Occipital lobe (tissue), 2 donors: ENCODE results near the gene ABCA4. TPM values are rescaled to one million over a fixed set of nuclear protein-coding genes. Genes with fewer than 3 reads are reported as not detected.

ENCODE experiments used
- DNase-seq: peaks from one replicate; lab custom pipeline; 2025; lab: John Stamatoyannopoulos, UW
- total RNA-seq: library from RNA; depleted of rRNA; stranded (reverse); fragments of >200 nt; gene quantifications from one replicate; pipeline ENCODE4 v1.2.3, GENCODE V29; 2014

ABCA4 gene
- total RNA-seq, 1 donor from 2014 or later: 0.94 TPM

GRCh38 chr1:94122201-94122970 is 1.4 kb upstream of the ABCA4 start:
- DNase-seq: no peak

- DNase-seq: no peak
Measured at GRCh38 chr1:94121411-94121821, 468 bp upstream of the ABCA4 start.

- no peak for DNase-seq
Measured at GRCh38 chr1:94120570-94120901, 412 bp downstream of the ABCA4 start.

GRCh38 chr1:94119796-94120569 is 965 bp downstream of the ABCA4 start:
- DNase-seq: no peak

GRCh38 chr1:94119306-94119705 is 1.6 kb downstream of the ABCA4 start:
- no peak for DNase-seq

- no peak for DNase-seq
Measured at GRCh38 chr1:94118471-94118870, 2.5 kb downstream of the ABCA4 start.

GRCh38 chr1:94118013-94118412 is 2.9 kb downstream of the ABCA4 start:
- DNase-seq: no peak

GRCh38 chr1:94117259-94117851 is 3.6 kb downstream of the ABCA4 start:
- no peak for DNase-seq

- no peak for DNase-seq
Measured at GRCh38 chr1:94115900-94116436, 5.0 kb downstream of the ABCA4 start.

GRCh38 chr1:94115254-94115899 is 5.6 kb downstream of the ABCA4 start:
- no peak for DNase-seq

- no peak for DNase-seq
Measured at GRCh38 chr1:94113589-94114226, 7.2 kb downstream of the ABCA4 start.

GRCh38 chr1:94111879-94112278 is 9.1 kb downstream of the ABCA4 start:
- no peak for DNase-seq

GRCh38 chr1:94110946-94111740 is 9.8 kb downstream of the ABCA4 start:
- no peak for DNase-seq

GRCh38 chr1:94110021-94110761 is 10.8 kb downstream of the ABCA4 start:
- no peak for DNase-seq

- no peak for DNase-seq
Measured at GRCh38 chr1:94109478-94109877, 11.5 kb downstream of the ABCA4 start.

GRCh38 chr1:94107141-94107540 is 13.8 kb downstream of the ABCA4 start:
- no peak for DNase-seq

- no peak for DNase-seq
Measured at GRCh38 chr1:94106716-94107115, 14.2 kb downstream of the ABCA4 start.

GRCh38 chr1:94105957-94106529 is 14.9 kb downstream of the ABCA4 start:
- DNase-seq: no peak

- DNase-seq: no peak
Measured at GRCh38 chr1:94105581-94105952, 15.4 kb downstream of the ABCA4 start.
